PC-3 (cell line): ENCODE data around the gene FOXD4L3.
"Not testable (repeated sequence)": the region's sequence is repeated elsewhere in the genome, so short reads cannot be mapped to it uniquely, and the experiment has no call there.

Experiments used
- CTCF ChIP-seq: fragments of 300-600 bp; sonication (generic); conservative IDR thresholded peaks from 2 replicates; pipeline ENCODE4 v1.5.1; 2017; ENCODE audit warnings: antibody characterized with exemption, low read depth, mild to moderate bottlenecking, low read length
- EZH2 ChIP-seq: fragments of 300-600 bp; sonication (generic); IDR thresholded peaks from one replicate; pipeline ENCODE4 v1.6.1; 2017; ENCODE audit warnings: antibody characterized with exemption, mild to moderate bottlenecking, low read length; ENCODE audit not compliant: unreplicated experiment
- EZH2phosphoT487 ChIP-seq: fragments of 300-600 bp; sonication (generic); IDR thresholded peaks from 2 replicates; pipeline ENCODE4 v1.6.1; 2018; ENCODE audit warnings: mild to moderate bottlenecking, antibody characterized with exemption, low read length, borderline replicate concordance

- TF ChIP-seq CTCF, EZH2, EZH2phosphoT487: not testable (repeated sequence)
Observed at GRCh38 chr9:68323749-68324148, 21.1 kb downstream of the FOXD4L3 start.
